Measurements from ENCODE around the gene NECAP2. TPM values are rescaled to one million over a fixed set of nuclear protein-coding genes. Genes with fewer than 3 reads are reported as not detected.

NECAP2 gene
- total and polyA plus RNA-seq, 2 experiments from 2014 or later = 48.9 to 55.2 TPM

- H3K4me3 ChIP-seq = no peak within 1 kb of the TSS
- TF ChIP-seq CTCF (IDR thresholded peaks at IDR 0.05; ENCODE audit: poor library complexity) (no peak), EZH2 (IDR thresholded peaks at IDR 0.05; ENCODE audit: borderline replicate concordance) (no peak), EZH2phosphoT487 (IDR thresholded peaks at IDR 0.05; ENCODE audit: low read depth, severe bottlenecking, unreplicated experiment) (no peak)
- no peaks in the 10 kb centered on the region for H3K27me3 ChIP-seq
- H3K36me3 ChIP-seq (replicated peaks; ENCODE audit: insufficient read depth, low read depth) = no peaks in the 10 kb centered on the region
- no peak within 1 kb of the TSS for H3K4me2 ChIP-seq
- no peak within 1 kb of the TSS for H2AFZ ChIP-seq
- H3K9me3 ChIP-seq (ENCODE audit: low read depth) = no peaks in the 10 kb centered on the region
- H3K4me1 ChIP-seq (ENCODE audit: insufficient read depth) = peaks cover 6% of the 10 kb centered on the region
- 69% methylated on average over 3 of the region's 3 CpGs for WGBS (ENCODE audit: low lambda C conversion rate, missing lambda C conversion rate)
- no peak for DNase-seq (ENCODE audit: low spot score)
- peaks cover 14% of the 10 kb centered on the region for H3K79me2 ChIP-seq
- H3K9me2 ChIP-seq (replicated peaks; ENCODE audit: insufficient read depth) = no peaks in the 10 kb centered on the region
- H3K27ac ChIP-seq = no peak within 1 kb of the TSS
- no peaks in the 10 kb centered on the region for H4K20me1 ChIP-seq (ENCODE audit: insufficient read depth, poor library complexity, severe bottlenecking)
These were observed 3.5 kb upstream of the NECAP2 start, which contains the start of gene SPATA21 for GRCh38 chr1:16436946-16437474. Gene SPATA21, minus strand, starts transcription at chr1:16437424. Its CDS starts 6,053 bp downstream, at chr1:16431371.

GRCh38 chr1:16438516-16438915, 2.0 kb upstream of the NECAP2 start:
- H2AFZ ChIP-seq = no peak overlapping the region
- no peaks in the 10 kb centered on the region for H3K36me3 ChIP-seq (replicated peaks; ENCODE audit: insufficient read depth, low read depth)
- H3K79me2 ChIP-seq = peaks cover 29% of the 10 kb centered on the region
- 85% methylated on average over 2 of the region's 2 CpGs for WGBS (ENCODE audit: low lambda C conversion rate, missing lambda C conversion rate)
- DNase-seq (ENCODE audit: low spot score) = no peak
- H3K27ac ChIP-seq = no peak overlapping the region
- H3K4me3 ChIP-seq = no peak overlapping the region
- TF ChIP-seq EZH2phosphoT487 (IDR thresholded peaks at IDR 0.05; ENCODE audit: low read depth, severe bottlenecking, unreplicated experiment) (no peak), EZH2 (IDR thresholded peaks at IDR 0.05; ENCODE audit: borderline replicate concordance) (no peak), CTCF (IDR thresholded peaks at IDR 0.05; ENCODE audit: poor library complexity) (no peak)
- H3K4me1 ChIP-seq (ENCODE audit: insufficient read depth) = peaks cover 9% of the 10 kb centered on the region
- H4K20me1 ChIP-seq (ENCODE audit: insufficient read depth, poor library complexity, severe bottlenecking) = no peaks in the 10 kb centered on the region
- H3K9me2 ChIP-seq (replicated peaks; ENCODE audit: insufficient read depth) = no peaks in the 10 kb centered on the region
- H3K4me2 ChIP-seq = no peak overlapping the region
- no peaks in the 10 kb centered on the region for H3K9me3 ChIP-seq (ENCODE audit: low read depth)
- H3K27me3 ChIP-seq = no peaks in the 10 kb centered on the region

- Histone ChIP-seq H2AFZ (no peak overlapping the region), H3K4me1 (ENCODE audit: insufficient read depth) (peaks cover 9% of the 10 kb centered on the region), H3K9me2 (replicated peaks; ENCODE audit: insufficient read depth) (no peaks in the 10 kb centered on the region), H3K27ac (no peak overlapping the region), H3K79me2 (peaks cover 33% of the 10 kb centered on the region), H4K20me1 (ENCODE audit: insufficient read depth, poor library complexity, severe bottlenecking) (no peaks in the 10 kb centered on the region), H3K9me3 (ENCODE audit: low read depth) (no peaks in the 10 kb centered on the region), H3K4me3 (no peak overlapping the region), H3K36me3 (replicated peaks; ENCODE audit: insufficient read depth, low read depth) (no peaks in the 10 kb centered on the region), H3K4me2 (no peak overlapping the region), H3K27me3 (no peaks in the 10 kb centered on the region)
- DNase-seq (ENCODE audit: low spot score) = no peak
- no peak for TF ChIP-seq EZH2phosphoT487 (IDR thresholded peaks at IDR 0.05; ENCODE audit: low read depth, severe bottlenecking, unreplicated experiment)
- TF ChIP-seq CTCF (IDR thresholded peaks at IDR 0.05; ENCODE audit: poor library complexity) = no peak
- TF ChIP-seq EZH2 (IDR thresholded peaks at IDR 0.05; ENCODE audit: borderline replicate concordance) = no peak
- 89% methylated on average over 2 of the region's 2 CpGs for WGBS (ENCODE audit: low lambda C conversion rate, missing lambda C conversion rate)
These were observed 1.6 kb upstream of the NECAP2 start for GRCh38 chr1:16438924-16439323.

All from hepatocyte (in vitro differentiated cells).